ENCODE results near the gene ZNF750. TPM values are rescaled to one million over a fixed set of nuclear protein-coding genes. Genes with fewer than 3 reads are reported as not detected.

The ZNF750 gene
- total and polyA plus RNA-seq, 2 of the 13 experiments (the other 11 are each of a cell fraction or from before 2014, with no cell fraction given): not detected

GRCh38 chr17:82781894-82782274 lies 57.9 kb downstream of the ZNF750 start (continued):
- TF ChIP-seq NRL (CRISPR knock-in tag; IDR thresholded peaks at IDR 0.05; ENCODE audit: borderline replicate concordance) (peak; percentile 17; the same call in 1 of the 2 replicates), KIAA2018 (CRISPR knock-in tag; IDR thresholded peaks at IDR 0.05; ENCODE audit: borderline replicate concordance) (no peak), ATF7-NPFF (CRISPR knock-in tag; IDR thresholded peaks at IDR 0.05; ENCODE audit: low read depth) (peak; percentile 59; the same call in 1 of the 2 replicates), ZNF772 (CRISPR knock-in tag; IDR thresholded peaks at IDR 0.05) (no peak), ZNF678 (CRISPR knock-in tag; IDR thresholded peaks at IDR 0.05) (no peak), NPAS2 (CRISPR knock-in tag; IDR thresholded peaks at IDR 0.05; ENCODE audit: borderline replicate concordance) (no peak), ZNF513 (CRISPR knock-in tag; conservative IDR thresholded peaks at IDR 0.05) (0 out of 2 replicates have a peak, but pooled peaks have one; percentile 67), SMAD1 (CRISPR knock-in tag; IDR thresholded peaks at IDR 0.05; ENCODE audit: borderline replicate concordance, low read depth) (no peak), ZNF333 (CRISPR knock-in tag; IDR thresholded peaks at IDR 0.05; ENCODE audit: borderline replicate concordance) (0 out of 2 replicates have a peak, but pooled peaks have one; percentile 34), HDAC6 (IDR thresholded peaks at IDR 0.05; ENCODE audit: low read depth, low read length) (no peak), ATF3 (CRISPR knock-in tag; IDR thresholded peaks at IDR 0.05) (0 out of 2 replicates have a peak, but pooled peaks have one; percentile 8), PCBP2 (optimal IDR thresholded peaks at IDR 0.05; ENCODE audit: low read depth, low read length, poor library complexity, severe bottlenecking) (no peak), MIXL1 (CRISPR knock-in tag; IDR thresholded peaks at IDR 0.05) (no peak), ZHX1 (CRISPR knock-in tag; IDR thresholded peaks at IDR 0.05; ENCODE audit: low read depth) (no peak), TFE3 (CRISPR knock-in tag; IDR thresholded peaks at IDR 0.05) (no peak)
